SK-N-MC (cell line): ENCODE measurements around the gene SCAPER.
A peak's percentile ranks its signal among the peaks of the same experiment; 100 is the strongest.
"Not testable (repeated sequence)": the region's sequence is repeated elsewhere in the genome, so short reads cannot be mapped to it uniquely, and the experiment has no call there.

Source experiments
- DNase-seq: peaks from one replicate; pipeline ENCODE4 v3.0.0-alpha.2; 2011; ENCODE audit warnings: low read depth, low spot score
- H3K27ac ChIP-seq: fragments of 200-600 bp; sonication (generic); 2 replicates; pipeline ENCODE4 v1.5.1; 2016; ENCODE audit warnings: mixed run types
- H3K36me3 ChIP-seq: fragments of 200-600 bp; sonication (generic); 2 replicates; pipeline ENCODE4 v1.6.1; 2017; ENCODE audit warnings: antibody characterized with exemption, low read length, mixed read lengths; ENCODE audit not compliant: insufficient read depth
- H3K4me3 ChIP-seq: fragments of 200-600 bp; sonication (generic); 2 replicates; pipeline ENCODE4 v1.5.1; 2016
- H3K9ac ChIP-seq: fragments of 200-600 bp; sonication (generic); 2 replicates; pipeline ENCODE4 v1.8.0; 2017; ENCODE audit warnings: mixed run types, mixed read lengths; ENCODE audit not compliant: insufficient read length
- H3K9me3 ChIP-seq: fragments of 200-600 bp; sonication (generic); 2 replicates; pipeline ENCODE4 v1.6.1; 2017; ENCODE audit warnings: low read depth, mild to moderate bottlenecking, antibody characterized with exemption, low read length, moderate library complexity, mixed read lengths
- EZH2 ChIP-seq: fragments of 200-600 bp; sonication (generic); IDR thresholded peaks from one replicate; pipeline ENCODE4 v1.6.1; 2017; ENCODE audit warnings: antibody characterized with exemption
- FOXP2 ChIP-seq: optimal IDR thresholded peaks from 2 replicates; pipeline ENCODE3; 2011; ENCODE audit warnings: mild to moderate bottlenecking, moderate library complexity; ENCODE audit not compliant: insufficient read depth; ENCODE audit errors: extremely low read length, control extremely low read depth
- POLR2AphosphoS5 ChIP-seq: IDR thresholded peaks from 2 replicates; pipeline ENCODE4 v1.6.1; 2012; ENCODE audit warnings: mild to moderate bottlenecking, low read depth, low read length, borderline replicate concordance

The SCAPER gene

DNA sequence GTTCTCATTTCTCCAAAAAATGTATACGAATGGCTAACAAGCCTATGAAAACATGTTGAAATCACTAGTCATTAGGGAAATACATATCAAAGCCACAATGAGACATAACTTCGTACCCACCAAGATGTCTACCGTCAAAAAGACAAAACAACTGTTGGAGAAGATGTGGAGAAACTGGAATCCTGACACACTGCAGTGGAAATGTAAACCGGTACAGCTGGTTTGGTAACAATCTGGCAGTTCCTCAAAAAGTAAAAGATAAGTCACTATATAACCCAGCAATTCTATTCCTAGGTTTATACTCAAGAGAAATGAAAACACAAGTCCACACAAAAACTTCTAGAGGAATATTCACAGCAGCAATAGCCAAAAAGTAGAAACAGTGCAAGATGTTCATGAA lies 7.0 kb downstream of the SCAPER start:
- H3K36me3 ChIP-seq = peaks cover 19% of the 10 kb centered on the region
- DNase-seq = no peak
- H3K9me3 ChIP-seq = 0 out of 2 replicates have a peak, but pooled peaks cover 5% of the 10 kb centered on the region
- H3K4me3 ChIP-seq = no peak overlapping the region
- TF ChIP-seq FOXP2 (no peak), POLR2AphosphoS5 (no peak), EZH2 (no peak)
- H3K27ac ChIP-seq = no peak overlapping the region
- no peak overlapping the region for H3K9ac ChIP-seq

DNA sequence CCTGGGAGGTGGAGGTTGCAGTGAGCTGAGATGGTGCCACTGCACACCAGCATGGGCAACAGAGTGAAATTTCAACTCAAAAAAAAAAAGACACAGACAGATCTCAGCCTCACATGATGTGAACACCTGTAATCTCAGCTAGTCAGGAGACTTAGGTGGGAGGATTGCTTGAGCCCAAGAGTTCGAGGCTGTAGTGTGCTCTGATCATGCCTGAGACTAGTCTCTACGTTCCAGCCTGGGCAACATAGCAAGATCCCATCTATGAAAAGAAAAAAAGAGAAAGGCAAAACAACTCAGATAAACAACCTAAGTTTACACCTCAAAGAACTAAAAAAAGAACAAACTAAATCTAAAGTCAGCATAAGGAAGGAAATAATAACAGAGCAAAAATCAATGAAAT lies 11.0 kb downstream of the SCAPER start:
- TF ChIP-seq POLR2AphosphoS5 (no peak), FOXP2 (no peak), EZH2 (no peak)
- H3K36me3 ChIP-seq = peaks cover 19% of the 10 kb centered on the region
- no peak overlapping the region for H3K4me3 ChIP-seq
- DNase-seq = no peak
- 0 out of 2 replicates have a peak, but pooled peaks cover 5% of the 10 kb centered on the region for H3K9me3 ChIP-seq
- H3K27ac ChIP-seq = no peak overlapping the region
- H3K9ac ChIP-seq = no peak overlapping the region

DNA sequence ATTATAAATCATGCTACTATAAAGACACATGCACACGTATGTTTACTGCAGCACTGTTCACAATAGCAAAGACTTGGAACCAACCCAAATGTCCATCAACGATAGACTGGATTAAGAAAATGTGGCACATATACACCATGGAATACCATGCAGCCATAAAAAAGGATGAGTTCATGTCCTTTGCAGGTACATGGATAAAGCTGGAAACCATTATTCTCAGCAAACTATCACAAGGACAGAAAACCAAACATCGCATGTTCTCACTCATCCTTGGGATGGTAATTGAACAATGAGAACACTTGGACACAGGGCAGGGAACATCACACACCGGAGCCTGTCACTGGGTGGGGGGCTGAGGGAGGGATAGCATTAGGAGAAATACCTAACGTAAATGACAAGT lies 12.3 kb downstream of the SCAPER start:
- H3K36me3 ChIP-seq, H3K9me3 ChIP-seq, H3K4me3 ChIP-seq, H3K27ac ChIP-seq, H3K9ac ChIP-seq, DNase-seq: not testable (repeated sequence)

DNA sequence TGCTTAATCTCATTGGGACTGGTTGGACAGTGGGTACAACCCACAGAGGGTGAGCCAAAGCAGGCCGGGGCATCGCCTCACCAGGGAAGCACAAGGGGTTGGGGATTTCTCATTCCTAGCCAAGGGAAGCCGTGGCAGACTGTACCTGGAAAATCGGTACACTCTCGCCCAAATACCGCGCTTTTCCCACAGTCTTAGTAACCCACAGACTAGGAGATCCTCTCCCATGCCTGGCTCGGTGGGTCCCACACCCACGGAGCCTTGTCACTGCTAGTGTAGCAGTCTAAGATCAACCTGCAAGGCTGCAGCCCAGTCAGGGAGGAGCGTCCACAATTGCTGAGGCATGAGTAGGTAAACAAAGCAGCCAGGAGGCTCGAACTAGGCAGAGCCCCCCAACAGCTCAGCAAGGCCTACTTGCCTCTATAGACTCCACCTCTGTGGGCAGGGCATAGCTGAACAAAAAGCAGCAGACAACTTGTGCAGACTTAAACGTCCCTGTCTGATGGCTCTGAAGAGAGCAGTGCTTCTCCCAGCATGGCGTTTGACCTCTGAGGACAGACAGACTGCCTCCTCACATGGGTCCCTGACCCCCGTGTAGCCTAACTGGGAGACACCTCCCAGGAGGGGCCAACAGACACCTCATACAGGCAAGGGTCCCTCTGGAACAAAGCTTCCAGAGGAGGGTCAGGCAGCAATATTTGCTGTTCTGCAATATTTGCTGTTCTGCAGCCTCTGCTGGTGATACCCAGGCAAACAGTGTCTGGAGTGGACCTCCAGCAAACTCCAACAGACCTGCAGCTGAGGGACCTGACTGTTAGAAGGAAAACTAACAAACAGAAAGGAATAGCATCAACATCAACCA lies 17.6 kb downstream of the SCAPER start:
- H3K9ac ChIP-seq, DNase-seq, H3K27ac ChIP-seq, H3K4me3 ChIP-seq, H3K9me3 ChIP-seq, H3K36me3 ChIP-seq: not testable (repeated sequence)

- Histone ChIP-seq H3K27ac (no peak overlapping the region), H3K4me3 (no peak overlapping the region), H3K9me3 (no peaks in the 10 kb centered on the region), H3K9ac (no peak overlapping the region), H3K36me3 (peaks cover 22% of the 10 kb centered on the region)
- TF ChIP-seq FOXP2 (no peak), EZH2 (no peak), POLR2AphosphoS5 (no peak)
- DNase-seq = no peak
These were observed 19.9 kb downstream of the SCAPER start for GRCh38 chr15:76885212-76885611.

- H3K27ac ChIP-seq = no peak overlapping the region
- no peak for TF ChIP-seq FOXP2
- no peak for TF ChIP-seq EZH2
- TF ChIP-seq POLR2AphosphoS5 = no peak
- no peak overlapping the region for H3K9ac ChIP-seq
These were observed 29.2 kb downstream of the SCAPER start for GRCh38 chr15:76875911-76876310.

DNA sequence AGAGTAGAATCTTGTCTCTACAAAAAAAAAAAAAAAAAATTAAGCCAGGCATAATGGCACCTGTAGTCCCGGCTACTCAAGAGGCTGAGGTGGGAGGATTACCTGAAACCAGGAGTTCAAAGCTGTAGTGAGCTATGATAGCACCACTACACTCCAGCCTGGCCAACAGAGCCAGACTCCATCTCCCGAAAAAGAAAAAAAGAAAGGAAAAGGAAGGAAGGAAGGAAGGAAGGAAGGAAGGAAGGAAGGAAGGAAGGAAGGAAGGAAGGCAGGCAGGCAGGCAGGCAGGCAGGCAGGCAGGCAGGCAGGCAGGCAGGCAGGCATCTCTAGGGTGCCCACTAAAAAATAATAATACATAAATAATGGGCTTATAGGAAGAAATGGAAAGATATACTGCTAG lies 32.1 kb downstream of the SCAPER start:
- H3K9me3 ChIP-seq, H3K9ac ChIP-seq, DNase-seq, H3K4me3 ChIP-seq: not testable (repeated sequence)
- Histone ChIP-seq H3K27ac (peak overlapping the region; percentile 89), H3K36me3 (peaks cover 13% of the 10 kb centered on the region)

More at GRCh38 chr15:76875911-76876310, 29.2 kb downstream of the SCAPER start:
- H3K4me3 ChIP-seq = no peak overlapping the region
- H3K9me3 ChIP-seq = 0 out of 2 replicates have a peak, but pooled peaks cover 2% of the 10 kb centered on the region
- no peak for DNase-seq
- H3K36me3 ChIP-seq = peaks cover 16% of the 10 kb centered on the region

- Histone ChIP-seq H3K27ac (peak overlapping the region; percentile 87), H3K9me3 (0 out of 2 replicates have a peak, but pooled peaks cover 2% of the 10 kb centered on the region), H3K9ac (no peak overlapping the region), H3K4me3 (no peak overlapping the region), H3K36me3 (peaks cover 6% of the 10 kb centered on the region; the same call in 1 of the 2 replicates)
- no peak for DNase-seq
- no peak for TF ChIP-seq EZH2
- TF ChIP-seq FOXP2 = no peak
- no peak for TF ChIP-seq POLR2AphosphoS5
These were observed 33.2 kb downstream of the SCAPER start for GRCh38 chr15:76871930-76872329.

DNA sequence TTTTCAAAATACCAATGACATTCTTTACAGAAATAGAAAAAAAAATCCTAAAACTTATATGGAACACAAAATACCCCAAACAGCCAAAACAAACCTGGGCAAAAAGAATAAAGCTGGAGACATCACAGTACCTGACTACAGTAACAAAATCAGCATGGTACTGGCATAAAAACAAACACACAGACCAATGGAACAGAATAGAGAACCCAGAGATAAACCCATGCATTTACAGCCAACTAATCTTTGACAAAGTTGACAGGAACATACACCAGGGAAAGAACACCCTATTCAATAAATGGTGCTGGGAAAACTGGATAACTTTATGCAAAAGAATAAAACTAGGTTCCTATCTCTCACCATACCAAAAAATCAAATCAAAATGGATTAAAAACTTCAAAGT lies 36.4 kb downstream of the SCAPER start:
- no peaks in the 10 kb centered on the region for H3K36me3 ChIP-seq
- 0 out of 2 replicates have a peak, but pooled peaks cover 2% of the 10 kb centered on the region for H3K9me3 ChIP-seq
- H3K27ac ChIP-seq = no peak overlapping the region
- no peak overlapping the region for H3K9ac ChIP-seq
- H3K4me3 ChIP-seq = no peak overlapping the region
- TF ChIP-seq EZH2 = no peak
- no peak for TF ChIP-seq POLR2AphosphoS5
- no peak for TF ChIP-seq FOXP2
- DNase-seq = no peak
